Peyer's patch (tissue), 4 donors: ENCODE data around the gene POLR2C. TPM values are rescaled to one million over a fixed set of nuclear protein-coding genes. Genes with fewer than 3 reads are reported as not detected.

ENCODE experiments used
- DNase-seq, 3 donors: peaks; one replicate each; pipeline ENCODE4 v3.0.0-alpha.2; 2017 to 2019
- H3K27ac ChIP-seq, 4 donors: fragments of 200-600 bp; sonication (generic); one replicate each; pipeline ENCODE4 v1.5.1; 2016 to 2019
- H3K27me3 ChIP-seq, 2 donors: fragments of 200-600 bp; sonication (generic); one replicate each; pipeline ENCODE4 v1.5.1; 2019
- H3K36me3 ChIP-seq, 3 donors: fragments of 200-600 bp; sonication (generic); one replicate each; pipeline ENCODE4 v1.5.1; 2016 to 2019
- H3K4me1 ChIP-seq, 4 donors: fragments of 200-600 bp; sonication (generic); one replicate each; pipeline ENCODE4 v1.5.1; 2016 to 2019
- H3K4me3 ChIP-seq, 4 donors: fragments of 200-600 bp; sonication (generic); 1 replicate in 3 of 4; 2 replicates in 1 of 4; pipeline ENCODE4 v1.5.1; 2016 to 2019; ENCODE audit warnings: mild to moderate bottlenecking in 1 of 4
- H3K9me3 ChIP-seq, 4 donors: fragments of 200-600 bp; sonication (generic); one replicate each; pipeline ENCODE4 v1.5.1; 2016 to 2019; ENCODE audit warnings: mild to moderate bottlenecking in 1 of 4
- POLR2A ChIP-seq, 2 donors: fragments of 450-650 bp; IDR thresholded peaks; one replicate each; pipeline ENCODE4 v1.5.1; 2017; ENCODE audit warnings: antibody characterized with exemption in 2 of 2, mild to moderate bottlenecking in 2 of 2, moderate library complexity in 2 of 2
- total RNA-seq, 4 donors: library from RNA; depleted of rRNA; stranded (reverse); fragments of >200 nt; gene quantifications; one replicate each; pipeline ENCODE4 v1.1.0, GENCODE V29; 2016
- TF ChIP-seq, protein P1 (sequence below), 6 experiments: fragments of 450-650 bp in 4 of 6; fragments of 200-600 bp in 2 of 6; sonication (generic) in 1 of 6; IDR thresholded peaks; one replicate each; pipeline ENCODE4 v1.5.1; 2017 to 2019; ENCODE audit warnings: antibody characterized with exemption in 6 of 6, mild to moderate bottlenecking in 3 of 6, moderate library complexity in 1 of 6

Gene POLR2C
- total RNA-seq, 4 donors from 2014 or later, result 68.0 to 113 (median 84.8) TPM

DNA sequence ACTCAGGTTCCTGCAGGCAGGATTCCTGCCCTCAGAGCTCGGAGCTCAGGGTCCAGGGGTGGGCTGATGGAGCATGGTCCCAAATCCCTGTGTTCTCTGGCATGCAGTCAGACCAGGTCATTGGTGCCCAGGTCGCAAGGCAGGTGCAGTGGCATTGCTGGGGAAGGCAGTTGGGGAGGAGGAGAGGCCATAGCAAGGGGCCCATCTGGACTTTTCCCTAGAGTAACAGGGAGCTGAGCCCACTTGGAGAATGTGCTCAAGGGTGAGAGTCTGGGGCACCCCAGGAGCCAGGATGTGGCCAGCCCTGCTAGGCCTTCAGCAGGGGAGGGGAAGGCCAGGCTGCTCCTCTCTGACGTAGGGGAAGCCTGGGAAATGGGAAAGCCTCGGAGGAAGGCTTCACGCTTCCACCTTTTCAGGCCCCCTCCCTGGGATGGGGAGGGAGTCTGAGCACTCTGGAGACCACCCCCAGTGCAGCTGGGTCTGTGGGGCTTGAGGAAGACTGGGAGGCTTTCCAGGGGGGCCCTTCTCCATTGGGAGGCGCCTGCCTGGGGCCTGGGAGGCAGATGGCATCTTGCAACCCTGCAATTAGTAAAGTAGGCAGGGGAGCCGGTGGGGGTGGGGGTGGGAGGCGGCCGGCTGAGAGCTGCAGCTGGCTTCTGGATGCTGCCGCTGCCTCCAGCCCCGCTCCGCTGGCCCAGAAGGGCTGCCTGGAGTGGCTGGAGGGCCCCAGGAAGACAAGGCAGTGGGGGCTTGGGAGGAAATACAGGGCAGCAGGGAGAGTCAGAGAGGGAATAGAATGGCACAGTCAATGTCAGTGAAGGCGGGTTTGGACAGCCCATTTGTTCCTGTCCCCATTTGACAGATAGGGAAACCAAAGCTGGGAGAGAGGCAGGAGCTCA, 44.9 kb downstream of the POLR2C start:
- Histone ChIP-seq H3K27me3 (no peaks in the 10 kb centered on the region), H3K4me1 (peaks cover 0 to 9% (median 0%) of the 10 kb centered on the region in 4 donors), H3K4me3 (no peak overlapping the region), H3K36me3 (no peaks in the 10 kb centered on the region), H3K9me3 (no peaks in the 10 kb centered on the region), H3K27ac (no peak overlapping the region)
- no peak for TF ChIP-seq POLR2A (IDR thresholded peaks at IDR 0.05)
- TF ChIP-seq, protein P1, sequence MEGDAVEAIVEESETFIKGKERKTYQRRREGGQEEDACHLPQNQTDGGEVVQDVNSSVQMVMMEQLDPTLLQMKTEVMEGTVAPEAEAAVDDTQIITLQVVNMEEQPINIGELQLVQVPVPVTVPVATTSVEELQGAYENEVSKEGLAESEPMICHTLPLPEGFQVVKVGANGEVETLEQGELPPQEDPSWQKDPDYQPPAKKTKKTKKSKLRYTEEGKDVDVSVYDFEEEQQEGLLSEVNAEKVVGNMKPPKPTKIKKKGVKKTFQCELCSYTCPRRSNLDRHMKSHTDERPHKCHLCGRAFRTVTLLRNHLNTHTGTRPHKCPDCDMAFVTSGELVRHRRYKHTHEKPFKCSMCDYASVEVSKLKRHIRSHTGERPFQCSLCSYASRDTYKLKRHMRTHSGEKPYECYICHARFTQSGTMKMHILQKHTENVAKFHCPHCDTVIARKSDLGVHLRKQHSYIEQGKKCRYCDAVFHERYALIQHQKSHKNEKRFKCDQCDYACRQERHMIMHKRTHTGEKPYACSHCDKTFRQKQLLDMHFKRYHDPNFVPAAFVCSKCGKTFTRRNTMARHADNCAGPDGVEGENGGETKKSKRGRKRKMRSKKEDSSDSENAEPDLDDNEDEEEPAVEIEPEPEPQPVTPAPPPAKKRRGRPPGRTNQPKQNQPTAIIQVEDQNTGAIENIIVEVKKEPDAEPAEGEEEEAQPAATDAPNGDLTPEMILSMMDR (IDR thresholded peaks at IDR 0.05), result no peak
- no peak for DNase-seq

DNA sequence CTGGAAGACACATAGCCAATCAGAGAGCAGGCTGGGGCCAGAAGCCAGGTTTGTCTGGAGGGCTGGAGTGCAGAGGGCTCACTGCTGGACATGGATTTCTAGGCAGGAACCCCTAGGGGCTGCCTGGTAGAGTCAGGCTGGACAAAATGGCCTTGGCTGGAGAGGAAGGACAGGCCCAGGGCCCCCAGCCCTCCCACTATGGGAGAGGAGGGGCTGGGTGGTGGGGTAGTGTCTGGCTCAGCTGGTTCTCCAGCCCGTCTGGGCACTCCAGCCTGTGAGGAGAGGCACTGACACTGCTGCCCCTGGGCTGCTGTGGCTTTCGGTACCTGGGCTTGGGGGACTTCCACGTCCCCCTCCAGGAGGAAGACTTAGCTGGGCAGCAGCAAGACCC, 45.6 kb downstream of the POLR2C start:
- TF ChIP-seq POLR2A (IDR thresholded peaks at IDR 0.05), result no peak
- TF ChIP-seq, protein P1 (IDR thresholded peaks at IDR 0.05), result no peak
- Histone ChIP-seq H3K27me3 (no peaks in the 10 kb centered on the region), H3K9me3 (no peaks in the 10 kb centered on the region), H3K36me3 (no peaks in the 10 kb centered on the region), H3K4me3 (no peak overlapping the region), H3K27ac (no peak overlapping the region), H3K4me1 (peaks cover 0 to 10% (median 0%) of the 10 kb centered on the region in 4 donors)
- no peak for DNase-seq

DNA sequence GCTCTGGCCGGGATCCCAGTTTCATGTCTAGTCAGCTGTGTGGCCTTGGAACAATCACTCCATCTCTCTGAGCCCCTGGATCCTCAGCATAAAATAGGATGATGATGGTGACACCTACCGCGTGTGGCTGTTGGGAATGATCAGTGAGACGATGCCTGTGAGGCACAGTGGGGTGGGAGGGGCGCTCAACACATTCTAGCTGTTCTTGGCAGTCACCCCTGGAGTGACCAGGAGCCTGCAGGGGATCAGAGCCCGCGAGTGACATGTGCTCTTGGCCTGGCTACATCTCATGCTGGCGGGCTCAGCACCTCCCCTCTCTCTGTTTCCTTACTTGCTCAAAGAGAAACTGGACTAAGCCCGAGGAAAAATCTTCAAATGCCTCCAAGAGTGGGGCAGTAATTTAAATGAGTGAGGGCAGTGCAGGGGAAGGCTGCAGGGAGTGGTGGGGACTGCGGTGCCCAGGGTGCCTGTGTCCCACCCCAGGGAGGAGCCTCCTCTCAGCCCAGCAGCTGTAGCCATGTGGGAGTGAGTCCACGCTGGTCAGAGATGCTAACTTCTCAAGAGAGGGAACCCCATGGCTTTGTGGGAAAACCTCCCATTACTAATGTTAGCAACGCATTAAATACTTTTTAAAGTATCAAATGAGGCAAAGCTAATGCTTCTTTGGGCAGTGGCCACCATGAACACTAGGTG, 46.9 kb downstream of the POLR2C start:
- TF ChIP-seq POLR2A (IDR thresholded peaks at IDR 0.05), result no peak
- TF ChIP-seq, protein P1 (IDR thresholded peaks at IDR 0.05), result no peak
- Histone ChIP-seq H3K27me3 (no peaks in the 10 kb centered on the region), H3K9me3 (no peaks in the 10 kb centered on the region), H3K27ac (no peak overlapping the region), H3K4me3 (no peak overlapping the region), H3K4me1 (peaks cover 0 to 17% (median 0%) of the 10 kb centered on the region in 4 donors), H3K36me3 (no peaks in the 10 kb centered on the region)
- DNase-seq, result no peak

DNA sequence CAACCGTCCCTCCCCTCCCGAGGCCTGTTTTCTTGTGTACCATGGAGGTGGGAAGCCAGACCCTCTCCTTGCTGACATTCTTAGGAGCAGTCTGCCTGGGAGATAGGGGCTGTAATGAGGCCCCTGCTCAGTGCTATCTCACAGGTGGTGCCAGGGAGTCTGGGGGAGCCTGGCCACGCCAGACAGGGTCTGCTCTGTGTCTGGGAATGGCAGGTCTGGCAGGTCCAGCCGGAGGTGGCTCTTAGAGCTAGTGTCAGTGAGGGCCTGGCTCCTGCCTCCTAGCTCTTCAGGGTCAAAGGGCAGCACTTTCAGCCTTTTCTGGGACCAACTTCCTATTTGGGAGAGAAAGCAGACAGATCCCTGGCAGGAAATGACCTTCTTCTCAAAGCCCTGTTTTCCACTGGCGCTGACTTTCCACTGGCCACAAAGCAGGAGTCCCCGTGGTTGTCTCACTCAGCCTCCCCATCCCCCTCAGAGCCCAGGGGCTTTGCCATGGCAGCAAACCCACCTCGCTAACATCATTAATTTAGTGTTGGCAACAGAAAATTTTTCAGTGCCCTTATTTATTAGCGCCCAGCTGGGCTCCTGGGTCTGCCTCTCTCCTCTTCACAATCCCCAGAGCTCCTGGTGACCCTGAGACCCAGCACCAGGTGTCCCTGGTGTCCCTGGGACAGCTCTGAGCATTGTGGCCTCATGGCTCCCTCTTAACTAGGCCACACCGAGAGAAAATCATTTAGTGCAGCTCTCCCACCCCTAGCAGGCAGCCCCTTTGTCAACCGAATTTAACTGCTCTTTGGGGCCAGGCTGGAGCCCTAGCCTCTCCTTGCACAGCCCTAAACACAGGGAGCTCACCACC, 47.8 kb downstream of the POLR2C start:
- Histone ChIP-seq H3K27ac (no peak overlapping the region), H3K4me1 (peaks cover 0 to 17% (median 0%) of the 10 kb centered on the region in 4 donors), H3K4me3 (no peak overlapping the region), H3K27me3 (no peaks in the 10 kb centered on the region), H3K9me3 (no peaks in the 10 kb centered on the region), H3K36me3 (no peaks in the 10 kb centered on the region)
- TF ChIP-seq POLR2A (IDR thresholded peaks at IDR 0.05), result no peak
- TF ChIP-seq, protein P1 (IDR thresholded peaks at IDR 0.05), result no peak
- DNase-seq, result no peak

DNA sequence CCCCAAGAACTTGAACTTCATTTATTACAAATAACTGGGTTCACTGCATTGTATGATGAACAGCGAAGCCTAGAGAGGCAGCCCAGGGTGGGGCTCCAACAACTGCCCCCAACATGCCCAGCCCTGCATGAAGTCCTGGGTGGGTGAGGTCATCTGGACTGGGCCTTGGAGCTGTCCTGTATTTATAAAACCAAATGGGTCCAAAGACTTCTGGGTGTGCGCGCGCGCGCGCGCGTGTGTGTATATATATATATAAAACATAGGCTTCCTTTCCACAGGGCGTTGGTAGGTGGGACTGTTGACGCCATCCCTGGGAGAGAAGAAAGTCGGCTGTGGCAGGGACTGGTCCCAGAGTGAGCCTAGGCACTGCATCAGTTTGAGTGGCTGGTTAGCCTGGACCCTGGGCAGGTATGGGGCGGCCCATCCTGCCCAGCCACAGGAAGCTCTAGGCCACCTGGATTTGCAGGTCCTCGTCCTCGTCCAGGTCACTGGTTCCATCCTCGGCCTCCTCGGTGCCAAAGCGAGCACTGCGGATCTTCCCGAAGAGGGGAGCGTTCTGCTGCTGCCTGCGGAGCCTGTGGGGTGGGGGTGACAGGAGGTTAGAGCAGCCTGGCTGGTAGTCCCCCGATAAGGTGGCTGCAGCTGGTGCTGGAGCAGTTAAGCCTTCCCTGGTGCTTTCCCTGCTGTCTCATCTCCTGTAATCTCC, 50.0 kb downstream of the POLR2C start:
- DNase-seq, result no peak
- Histone ChIP-seq H3K4me1 (peaks cover 0 to 17% (median 0%) of the 10 kb centered on the region in 4 donors), H3K36me3 (no peaks in the 10 kb centered on the region), H3K9me3 (no peaks in the 10 kb centered on the region), H3K4me3 (no peak overlapping the region), H3K27me3 (no peaks in the 10 kb centered on the region), H3K27ac (no peak overlapping the region)
- TF ChIP-seq POLR2A (IDR thresholded peaks at IDR 0.05), result no peak
- TF ChIP-seq, protein P1 (IDR thresholded peaks at IDR 0.05), result no peak
